Fibroblast of lung (primary cell): ENCODE data around the gene EIF2AK2.

Source experiments
- CTCF ChIP-seq, 2 donors: IDR thresholded peaks in 1 of 2; conservative IDR thresholded peaks in 1 of 2; 1 replicate in 1 of 2; 2 replicates in 1 of 2; pipeline ENCODE4 v1.5.1; 2011 to 2012; ENCODE audit warnings: low read length in 2 of 2, control low read depth in 1 of 2, inconsistent platforms in 1 of 2, low read depth in 1 of 2, mild to moderate bottlenecking in 1 of 2
- EZH2 ChIP-seq: IDR thresholded peaks from 2 replicates; pipeline ENCODE4 v1.5.1; 2012; ENCODE audit warnings: low read length, control low read depth, mild to moderate bottlenecking; ENCODE audit errors: missing control alignments

- no peak for TF ChIP-seq CTCF (conservative IDR thresholded peaks at IDR 0.05 in 1 of 2, IDR thresholded peaks at IDR 0.05 in 1 of 2; ENCODE audit: low read depth in 1 of 2, low read length in 2 of 2)
- TF ChIP-seq EZH2: no peak
Measured at GRCh38 chr2:37205689-37206341, 49.0 kb upstream of the EIF2AK2 start.
